Astrocyte of the spinal cord (primary cell): ENCODE results near the gene LRRC4C.

Source experiments
- DNase-seq: peaks from one replicate; pipeline ENCODE4 v3.0.0; 2011; ENCODE audit warnings: low read depth, low spot score
- H3K4me3 ChIP-seq: 2 replicates; pipeline ENCODE4 v1.5.1; 2011; ENCODE audit warnings: low read depth, mild to moderate bottlenecking, low read length, moderate library complexity
- in situ Hi-C: cut with HindIII; loops from 2 replicates; pipeline ENCODE4 v1.10.0; 2017; ENCODE audit warnings: low sequenced_read_pairs
- TF ChIP-seq, protein P1 (sequence below): IDR thresholded peaks from 2 replicates; pipeline ENCODE4 v1.5.1; 2012; ENCODE audit warnings: low read depth, mild to moderate bottlenecking, low read length, inconsistent platforms

LRRC4C gene

DNA sequence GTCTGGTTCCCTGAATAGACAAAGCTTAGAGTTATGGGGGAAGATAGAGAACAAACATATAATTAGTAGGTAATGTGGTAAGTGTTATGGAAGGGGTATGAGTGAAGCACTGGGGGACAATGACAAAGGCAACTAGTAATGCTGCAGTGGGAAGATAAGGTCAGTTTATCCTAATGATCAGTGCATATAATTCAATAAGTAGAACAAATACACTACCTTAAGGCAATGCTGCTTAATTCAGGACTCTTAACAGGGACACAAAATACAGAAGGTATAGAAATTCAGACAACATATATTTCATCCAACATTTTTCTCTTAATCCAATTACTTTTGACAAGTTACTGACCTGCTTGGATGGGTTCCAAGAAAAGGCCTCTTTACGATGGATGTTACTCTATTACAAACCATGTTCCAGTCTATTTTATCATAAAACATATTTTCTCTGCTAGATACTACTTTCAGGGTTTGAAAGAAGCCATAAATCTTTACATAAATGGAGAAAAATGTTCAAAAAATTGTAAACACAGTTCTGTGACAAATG lies 1186.2 kb downstream of the LRRC4C start:
- DNase-seq: no peak
- TF ChIP-seq, protein P1, sequence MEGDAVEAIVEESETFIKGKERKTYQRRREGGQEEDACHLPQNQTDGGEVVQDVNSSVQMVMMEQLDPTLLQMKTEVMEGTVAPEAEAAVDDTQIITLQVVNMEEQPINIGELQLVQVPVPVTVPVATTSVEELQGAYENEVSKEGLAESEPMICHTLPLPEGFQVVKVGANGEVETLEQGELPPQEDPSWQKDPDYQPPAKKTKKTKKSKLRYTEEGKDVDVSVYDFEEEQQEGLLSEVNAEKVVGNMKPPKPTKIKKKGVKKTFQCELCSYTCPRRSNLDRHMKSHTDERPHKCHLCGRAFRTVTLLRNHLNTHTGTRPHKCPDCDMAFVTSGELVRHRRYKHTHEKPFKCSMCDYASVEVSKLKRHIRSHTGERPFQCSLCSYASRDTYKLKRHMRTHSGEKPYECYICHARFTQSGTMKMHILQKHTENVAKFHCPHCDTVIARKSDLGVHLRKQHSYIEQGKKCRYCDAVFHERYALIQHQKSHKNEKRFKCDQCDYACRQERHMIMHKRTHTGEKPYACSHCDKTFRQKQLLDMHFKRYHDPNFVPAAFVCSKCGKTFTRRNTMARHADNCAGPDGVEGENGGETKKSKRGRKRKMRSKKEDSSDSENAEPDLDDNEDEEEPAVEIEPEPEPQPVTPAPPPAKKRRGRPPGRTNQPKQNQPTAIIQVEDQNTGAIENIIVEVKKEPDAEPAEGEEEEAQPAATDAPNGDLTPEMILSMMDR: no peak
- in situ Hi-C loops: no loop called here
- H3K4me3 ChIP-seq: no peak overlapping the region

DNA sequence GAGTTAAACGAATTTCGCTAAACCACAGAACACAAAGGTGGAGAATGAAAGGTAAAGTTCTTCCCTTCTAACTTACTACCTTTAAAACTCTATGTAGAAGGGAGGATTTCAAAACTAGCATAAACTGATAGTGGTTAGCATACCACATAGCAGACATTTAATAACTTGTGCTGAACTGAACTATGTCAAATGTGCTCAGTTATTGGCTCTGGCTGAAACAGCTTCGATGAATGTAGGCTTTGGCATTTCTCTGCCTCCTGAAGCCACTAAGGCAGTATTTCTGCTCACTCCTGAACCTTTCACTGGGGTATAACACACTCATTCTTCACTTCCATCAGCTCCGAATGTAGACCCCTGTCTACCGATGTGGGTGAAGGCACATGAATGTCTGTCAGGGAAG lies 1188.1 kb downstream of the LRRC4C start:
- DNase-seq: no peak
- in situ Hi-C loops: no loop called here
- no peak overlapping the region for H3K4me3 ChIP-seq
- TF ChIP-seq, protein P1: no peak

DNA sequence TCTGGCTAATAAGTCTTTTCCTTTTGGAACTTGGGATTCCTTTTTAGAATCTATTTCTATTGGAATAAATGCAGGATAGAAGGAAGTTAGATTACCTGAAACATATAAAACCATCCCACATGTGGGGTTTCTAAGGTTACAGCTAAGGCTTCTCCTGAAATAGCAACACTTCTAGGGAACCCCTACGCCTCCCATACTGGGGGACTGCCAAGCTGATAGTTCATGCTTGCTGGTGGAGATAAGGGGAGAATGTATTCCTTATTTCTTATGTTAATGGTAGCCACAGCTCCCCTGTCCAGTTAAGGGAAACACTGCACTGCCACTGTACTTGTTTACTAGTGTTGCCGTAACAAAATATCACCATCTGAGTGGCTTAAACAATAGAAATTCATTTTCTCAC lies 1189.6 kb downstream of the LRRC4C start:
- no peak overlapping the region for H3K4me3 ChIP-seq
- in situ Hi-C loops: no loop called here
- DNase-seq: no peak
- TF ChIP-seq, protein P1: no peak

DNA sequence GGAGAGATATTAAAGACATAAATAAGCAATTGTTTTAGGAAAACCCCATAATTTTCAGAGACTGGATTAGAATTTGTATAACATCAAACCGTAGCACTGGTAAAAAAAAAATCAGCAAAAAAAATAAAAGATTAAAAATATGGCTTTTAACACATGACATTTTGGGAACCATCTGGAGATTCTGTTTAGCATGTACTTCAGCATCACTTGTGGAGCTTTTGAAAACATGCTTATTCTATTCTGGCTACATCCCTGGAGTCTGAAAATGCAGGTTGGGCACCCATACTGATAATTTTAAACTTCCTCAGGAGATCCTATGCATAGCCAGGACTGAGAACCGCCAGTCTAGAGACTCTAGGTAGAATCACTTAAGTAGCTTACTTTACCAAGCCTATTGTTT lies 1190.9 kb downstream of the LRRC4C start:
- in situ Hi-C loops: no loop called here
- H3K4me3 ChIP-seq: no peak overlapping the region
- TF ChIP-seq, protein P1: no peak
- no peak for DNase-seq

DNA sequence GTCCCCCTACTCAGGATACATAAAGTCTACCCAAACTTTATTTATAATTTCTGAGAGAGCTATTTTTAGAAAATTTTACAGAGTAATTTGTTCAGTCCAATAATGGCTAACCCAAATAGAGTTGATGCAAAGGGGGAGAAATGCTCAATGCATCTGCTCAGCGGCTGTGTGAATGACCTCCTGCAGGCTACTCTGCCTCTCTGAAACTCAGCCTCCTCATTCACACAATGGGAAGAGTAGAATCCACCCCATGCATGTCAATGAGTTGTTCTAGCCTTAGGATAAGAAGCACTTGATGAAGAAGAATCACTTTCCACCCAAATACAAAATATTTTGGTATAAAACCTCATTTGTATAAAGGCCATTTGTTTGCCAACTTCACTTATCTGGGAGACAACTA lies 1204.0 kb downstream of the LRRC4C start:
- DNase-seq: no peak
- in situ Hi-C loops: no loop called here
- H3K4me3 ChIP-seq: no peak overlapping the region
- TF ChIP-seq, protein P1: no peak

DNA sequence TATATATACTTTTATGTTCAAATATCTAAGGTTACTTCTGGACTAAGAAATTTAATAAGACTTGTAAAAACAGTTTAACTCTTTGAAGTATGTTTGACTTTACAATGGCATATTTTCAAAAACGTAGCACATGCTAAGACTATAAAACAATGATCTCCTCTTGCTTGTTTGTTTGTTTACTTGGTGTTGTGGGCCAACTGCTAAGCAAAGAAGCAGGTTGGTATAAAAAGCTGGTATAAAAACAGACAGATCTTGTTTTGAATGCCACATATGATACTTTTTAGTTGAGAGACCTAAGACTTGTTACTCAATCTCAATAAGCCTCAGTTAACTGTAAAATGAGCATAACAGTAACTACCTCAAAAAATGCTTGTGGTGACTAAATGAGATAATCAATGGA lies 1206.3 kb downstream of the LRRC4C start:
- TF ChIP-seq, protein P1: no peak
- no peak overlapping the region for H3K4me3 ChIP-seq
- in situ Hi-C loops: no loop called here
- no peak for DNase-seq

DNA sequence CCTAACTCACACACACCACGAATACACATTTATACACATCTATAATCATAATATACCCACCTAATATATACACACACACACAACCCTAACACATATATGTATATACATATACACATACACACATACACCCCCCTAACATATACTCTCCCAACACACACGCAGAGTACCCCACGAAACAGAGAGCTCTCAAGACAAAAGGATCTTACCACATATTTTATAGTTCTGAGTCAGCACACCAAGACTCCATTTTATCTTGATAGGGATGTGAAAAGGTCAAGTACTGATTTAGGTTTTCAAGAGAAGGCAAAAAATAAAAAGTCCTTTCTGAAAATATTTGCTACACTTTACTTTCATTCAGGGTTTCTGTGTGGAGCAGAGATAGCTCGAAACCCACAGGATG lies 1207.2 kb downstream of the LRRC4C start:
- TF ChIP-seq, protein P1: no peak
- in situ Hi-C loops: no loop called here
- DNase-seq: no peak
- H3K4me3 ChIP-seq: no peak overlapping the region
